CD1c-positive myeloid dendritic cell (primary cell): ENCODE results near the gene OAS3.

Experiments
- DNase-seq: peaks from one replicate; pipeline ENCODE4 v3.0.0-alpha.2; 2016; ENCODE audit errors: extremely low spot score

Gene OAS3

GRCh38 chr12:113014565-113014964 lies 76.3 kb downstream of the OAS3 start:
- no peak for DNase-seq

GRCh38 chr12:113016796-113017195 lies 78.5 kb downstream of the OAS3 start:
- no peak for DNase-seq

- DNase-seq = no peak
Measured at GRCh38 chr12:113019025-113019424, 80.8 kb downstream of the OAS3 start.

- no peak for DNase-seq
Measured at GRCh38 chr12:113021500-113021899, 83.2 kb downstream of the OAS3 start.
